Stomach smooth muscle (tissue), 2 donors: ENCODE results near the gene PRKCH.

Experiments used
- H3K27ac ChIP-seq: one replicate; pipeline ENCODE4 v1.7.0; 2013; ENCODE audit warnings: mild to moderate bottlenecking, low read length, inconsistent platforms
- H3K27me3 ChIP-seq, 2 donors: one replicate each; pipeline ENCODE4 v1.7.0; 2013; ENCODE audit warnings: low read length in 2 of 2; ENCODE audit not compliant: insufficient read depth in 2 of 2, control insufficient read depth in 1 of 2
- H3K36me3 ChIP-seq, 2 donors: one replicate each; pipeline ENCODE4 v1.7.0; 2013; ENCODE audit warnings: low read length in 2 of 2; ENCODE audit not compliant: control insufficient read depth in 2 of 2, insufficient read depth in 2 of 2
- H3K4me1 ChIP-seq: one replicate; pipeline ENCODE4 v1.7.0; 2013; ENCODE audit warnings: low read length; ENCODE audit not compliant: control insufficient read depth, insufficient read depth
- H3K4me3 ChIP-seq, 2 donors: one replicate each; pipeline ENCODE4 v1.7.0; 2013; ENCODE audit warnings: low read length in 2 of 2
- H3K9ac ChIP-seq, 2 donors: one replicate each; pipeline ENCODE4 v1.7.0; 2013; ENCODE audit warnings: low read length in 2 of 2, mild to moderate bottlenecking in 1 of 2
- H3K9me3 ChIP-seq, 2 donors: one replicate each; pipeline ENCODE4 v1.7.0; 2013; ENCODE audit warnings: low read length in 2 of 2; ENCODE audit not compliant: control insufficient read depth in 2 of 2
- donor health status: healthy.
- donor health status: Pancreatic carcinoma.

Gene PRKCH

DNA sequence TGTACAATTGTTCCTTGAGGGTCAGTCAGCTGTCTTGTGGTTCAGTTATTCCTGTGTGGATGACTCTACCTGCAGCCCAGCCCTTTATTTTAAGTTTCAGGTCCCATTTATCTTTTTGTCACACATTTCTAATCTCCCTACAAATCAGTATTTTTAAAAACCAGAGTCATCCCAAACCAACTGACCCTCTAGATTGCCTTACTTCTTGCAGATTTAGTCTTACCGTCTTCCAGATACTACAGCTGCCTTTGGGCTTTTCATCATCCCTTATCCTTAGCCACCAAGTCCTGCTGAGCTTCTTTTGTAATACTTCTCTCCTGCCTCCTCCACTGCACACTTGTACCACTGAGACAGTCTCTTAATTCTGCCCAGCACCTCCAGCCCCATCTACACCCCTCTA is 54.9 kb downstream of the PRKCH start:
- Histone ChIP-seq H3K27me3 (peaks cover 0 to 2% of the 10 kb centered on the region in 2 donors), H3K9ac (no peak overlapping the region), H3K27ac (no peak overlapping the region), H3K4me3 (no peak overlapping the region), H3K4me1 (no peaks in the 10 kb centered on the region), H3K9me3 (peaks cover 6 to 8% of the 10 kb centered on the region in 2 donors), H3K36me3 (no peaks in the 10 kb centered on the region)

DNA sequence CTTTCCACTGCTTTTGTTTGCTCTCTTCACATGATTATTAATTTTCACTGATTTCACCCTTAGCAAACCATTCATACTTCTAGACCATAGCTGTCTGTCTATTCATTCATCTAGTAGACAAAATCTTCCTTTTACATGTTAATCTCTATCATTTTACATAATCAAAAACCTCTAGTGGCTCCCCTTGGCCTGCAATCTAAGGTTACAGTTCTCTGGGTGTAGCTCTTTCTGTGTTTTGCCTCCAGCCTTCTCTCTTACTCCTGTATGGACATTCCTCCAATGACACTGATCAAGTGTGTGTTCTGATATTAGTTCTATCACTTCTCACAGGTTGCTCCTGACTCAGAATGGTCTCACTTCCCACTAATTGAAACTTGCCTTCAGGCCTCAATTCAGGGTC is 56.4 kb downstream of the PRKCH start:
- no peak overlapping the region for H3K4me3 ChIP-seq
- no peak overlapping the region for H3K9ac ChIP-seq
- no peaks in the 10 kb centered on the region for H3K27me3 ChIP-seq
- no peak overlapping the region for H3K27ac ChIP-seq
- no peaks in the 10 kb centered on the region for H3K4me1 ChIP-seq
- no peaks in the 10 kb centered on the region for H3K36me3 ChIP-seq
- H3K9me3 ChIP-seq: peaks cover 6 to 8% of the 10 kb centered on the region in 2 donors

GRCh38 chr14:61379639-61380184 is 58.3 kb downstream of the PRKCH start:
- Histone ChIP-seq H3K27ac (no peak overlapping the region), H3K9me3 (peaks cover 0 to 8% of the 10 kb centered on the region in 2 donors)

DNA sequence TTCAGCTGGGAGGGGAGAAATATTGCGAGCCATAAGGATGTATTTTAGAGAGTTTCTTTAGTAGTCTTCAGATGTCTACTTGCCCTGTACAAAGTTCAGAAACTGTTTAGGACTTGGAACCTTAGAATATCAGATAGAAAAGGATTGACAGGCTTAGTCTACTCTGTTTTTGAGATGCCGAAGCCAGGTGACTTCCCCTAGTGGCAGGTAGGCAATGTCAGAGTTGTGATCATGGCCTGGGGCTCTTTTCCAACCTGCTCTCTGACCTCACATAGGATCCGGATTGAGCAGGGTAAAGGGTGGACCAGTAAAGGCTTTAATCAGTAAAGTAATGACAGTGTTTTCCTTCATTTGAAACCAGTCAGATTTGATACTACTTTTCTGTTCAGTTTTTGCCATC is 59.6 kb downstream of the PRKCH start:
- H3K4me1 ChIP-seq: no peaks in the 10 kb centered on the region
- peaks cover 0 to 3% of the 10 kb centered on the region in 2 donors for H3K9me3 ChIP-seq
- no peak overlapping the region for H3K27ac ChIP-seq
- H3K9ac ChIP-seq: no peak overlapping the region
- no peak overlapping the region for H3K4me3 ChIP-seq
- H3K27me3 ChIP-seq: no peaks in the 10 kb centered on the region
- no peaks in the 10 kb centered on the region for H3K36me3 ChIP-seq

More at GRCh38 chr14:61379639-61380184, 58.3 kb downstream of the PRKCH start:
- H3K27me3 ChIP-seq: no peaks in the 10 kb centered on the region
- no peaks in the 10 kb centered on the region for H3K4me1 ChIP-seq
- H3K9ac ChIP-seq: no peak overlapping the region
- H3K4me3 ChIP-seq: no peak overlapping the region
- H3K36me3 ChIP-seq: no peaks in the 10 kb centered on the region

GRCh38 chr14:61381553-61381952 is 60.2 kb downstream of the PRKCH start:
- H3K9ac ChIP-seq: no peak overlapping the region
- H3K27me3 ChIP-seq: no peaks in the 10 kb centered on the region
- H3K4me3 ChIP-seq: no peak overlapping the region
- H3K9me3 ChIP-seq: peaks cover 0 to under 1% of the 10 kb centered on the region in 2 donors
- H3K36me3 ChIP-seq: no peaks in the 10 kb centered on the region
- no peaks in the 10 kb centered on the region for H3K4me1 ChIP-seq
- H3K27ac ChIP-seq: no peak overlapping the region

DNA sequence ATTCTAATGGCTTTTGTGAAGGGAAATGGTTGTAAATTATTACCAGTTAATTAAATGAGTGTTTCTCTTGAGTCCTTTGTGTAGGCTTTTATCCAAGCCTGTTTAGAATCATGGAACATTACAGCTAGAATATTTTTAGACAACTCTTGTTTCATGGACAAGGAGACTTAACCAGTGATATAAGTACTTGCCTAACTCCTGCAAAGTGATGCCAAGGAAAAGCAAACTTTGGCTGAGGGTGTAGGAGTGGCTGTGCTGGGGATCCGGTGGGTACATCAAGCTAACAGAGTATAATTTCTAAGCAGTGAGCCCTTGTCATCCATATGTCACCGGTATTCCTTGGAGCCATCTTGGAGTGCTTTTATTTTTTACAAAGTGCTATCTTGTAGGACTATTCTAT is 61.5 kb downstream of the PRKCH start:
- no peak overlapping the region for H3K27ac ChIP-seq
- no peaks in the 10 kb centered on the region for H3K4me1 ChIP-seq
- no peak overlapping the region for H3K4me3 ChIP-seq

GRCh38 chr14:61385002-61385685 is 63.8 kb downstream of the PRKCH start:
- Histone ChIP-seq H3K9me3 (no peaks in the 10 kb centered on the region), H3K36me3 (no peaks in the 10 kb centered on the region), H3K9ac (no peak overlapping the region), H3K4me3 (no peak overlapping the region), H3K4me1 (no peaks in the 10 kb centered on the region), H3K27ac (no peak overlapping the region), H3K27me3 (no peaks in the 10 kb centered on the region)

More for the DNA sequence above, 61.5 kb downstream of the PRKCH start:
- Histone ChIP-seq H3K27me3 (no peaks in the 10 kb centered on the region), H3K9me3 (no peaks in the 10 kb centered on the region), H3K9ac (no peak overlapping the region), H3K36me3 (no peaks in the 10 kb centered on the region)

- Histone ChIP-seq H3K27ac (no peak overlapping the region), H3K36me3 (no peaks in the 10 kb centered on the region), H3K4me1 (no peaks in the 10 kb centered on the region), H3K27me3 (no peaks in the 10 kb centered on the region), H3K9me3 (no peaks in the 10 kb centered on the region), H3K9ac (no peak overlapping the region), H3K4me3 (no peak overlapping the region)
Measured at GRCh38 chr14:61386173-61386772, 64.9 kb downstream of the PRKCH start.

GRCh38 chr14:61387076-61387475 is 65.7 kb downstream of the PRKCH start:
- Histone ChIP-seq H3K27ac (no peak overlapping the region), H3K9me3 (no peaks in the 10 kb centered on the region), H3K36me3 (no peaks in the 10 kb centered on the region), H3K9ac (no peak overlapping the region), H3K4me3 (no peak overlapping the region), H3K27me3 (no peaks in the 10 kb centered on the region), H3K4me1 (no peaks in the 10 kb centered on the region)

DNA sequence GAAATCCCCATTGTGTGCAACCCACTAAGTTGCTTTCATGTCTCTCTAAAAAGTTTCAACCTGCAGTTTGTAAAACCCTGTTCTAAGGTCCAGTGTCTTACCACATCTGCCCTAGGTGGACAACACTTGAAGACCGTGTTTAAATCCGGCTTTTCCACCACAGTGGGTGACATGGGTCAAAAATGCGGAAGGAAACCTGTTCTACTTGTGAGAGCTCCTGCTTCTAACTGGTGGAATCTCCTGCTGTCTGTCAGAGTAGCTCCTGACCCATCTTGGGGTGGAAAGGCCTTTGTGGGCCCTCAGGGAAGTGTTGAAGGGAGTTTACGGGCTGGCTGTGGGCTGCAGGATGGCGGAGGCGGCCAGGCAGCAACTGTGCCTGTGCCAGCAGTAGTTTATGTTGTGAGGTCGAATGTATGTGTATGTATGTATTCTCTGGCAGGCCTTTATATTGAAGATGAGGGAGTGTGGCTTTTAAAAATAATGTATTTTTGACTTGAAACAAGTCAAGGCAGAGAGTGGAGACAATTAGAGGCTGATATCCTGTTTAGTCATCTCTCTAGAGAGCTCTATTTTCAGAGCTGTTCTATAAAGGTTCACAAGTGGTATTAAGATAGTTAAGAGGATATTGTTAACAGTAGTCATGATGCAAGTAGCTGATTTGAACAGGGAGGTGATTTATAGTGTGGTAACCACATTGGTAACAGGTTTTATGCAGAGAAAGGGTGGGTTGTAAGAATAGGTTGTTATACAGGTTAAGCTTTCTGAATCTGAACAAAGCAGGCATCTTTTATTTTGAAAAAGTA is 67.0 kb downstream of the PRKCH start:
- Histone ChIP-seq H3K36me3 (no peaks in the 10 kb centered on the region), H3K9ac (no peak overlapping the region), H3K4me3 (no peak overlapping the region), H3K27ac (no peak overlapping the region), H3K9me3 (no peaks in the 10 kb centered on the region), H3K27me3 (no peaks in the 10 kb centered on the region), H3K4me1 (no peaks in the 10 kb centered on the region)
